Peyer's patch (tissue), 4 donors: Measurements from ENCODE around the gene GABBR2.

ENCODE experiments used
- POLR2A ChIP-seq, 2 donors: fragments of 450-650 bp; IDR thresholded peaks; one replicate each; pipeline ENCODE4 v1.5.1; 2017; ENCODE audit warnings: antibody characterized with exemption in 2 of 2, mild to moderate bottlenecking in 2 of 2, moderate library complexity in 2 of 2
- TF ChIP-seq, protein P1 (sequence below), 6 experiments: fragments of 450-650 bp in 4 of 6; fragments of 200-600 bp in 2 of 6; sonication (generic) in 1 of 6; IDR thresholded peaks; one replicate each; pipeline ENCODE4 v1.5.1; 2017 to 2019; ENCODE audit warnings: antibody characterized with exemption in 6 of 6, mild to moderate bottlenecking in 3 of 6, moderate library complexity in 1 of 6

DNA sequence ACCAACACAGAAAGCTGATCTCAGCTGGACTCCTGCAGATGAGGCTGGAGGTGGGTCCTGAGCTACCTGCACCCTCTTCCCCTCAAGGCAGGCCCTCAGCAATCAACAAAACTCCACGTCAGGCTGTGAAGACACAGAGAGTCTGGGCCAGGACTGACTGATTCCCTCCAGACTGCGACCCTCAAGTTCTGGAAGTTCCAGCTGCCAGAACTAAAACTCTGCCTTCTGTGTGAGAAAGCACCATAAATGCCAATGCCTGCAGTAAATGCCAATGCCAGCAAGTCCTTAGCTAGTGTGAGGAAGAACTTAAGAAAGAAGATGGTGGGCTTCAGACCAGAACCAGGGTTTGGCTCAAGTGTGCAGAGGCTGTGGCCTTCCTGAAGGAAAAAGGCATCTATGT lies 42.5 kb upstream of the GABBR2 start:
- no peak for TF ChIP-seq POLR2A (IDR thresholded peaks at IDR 0.05)
- TF ChIP-seq, protein P1, sequence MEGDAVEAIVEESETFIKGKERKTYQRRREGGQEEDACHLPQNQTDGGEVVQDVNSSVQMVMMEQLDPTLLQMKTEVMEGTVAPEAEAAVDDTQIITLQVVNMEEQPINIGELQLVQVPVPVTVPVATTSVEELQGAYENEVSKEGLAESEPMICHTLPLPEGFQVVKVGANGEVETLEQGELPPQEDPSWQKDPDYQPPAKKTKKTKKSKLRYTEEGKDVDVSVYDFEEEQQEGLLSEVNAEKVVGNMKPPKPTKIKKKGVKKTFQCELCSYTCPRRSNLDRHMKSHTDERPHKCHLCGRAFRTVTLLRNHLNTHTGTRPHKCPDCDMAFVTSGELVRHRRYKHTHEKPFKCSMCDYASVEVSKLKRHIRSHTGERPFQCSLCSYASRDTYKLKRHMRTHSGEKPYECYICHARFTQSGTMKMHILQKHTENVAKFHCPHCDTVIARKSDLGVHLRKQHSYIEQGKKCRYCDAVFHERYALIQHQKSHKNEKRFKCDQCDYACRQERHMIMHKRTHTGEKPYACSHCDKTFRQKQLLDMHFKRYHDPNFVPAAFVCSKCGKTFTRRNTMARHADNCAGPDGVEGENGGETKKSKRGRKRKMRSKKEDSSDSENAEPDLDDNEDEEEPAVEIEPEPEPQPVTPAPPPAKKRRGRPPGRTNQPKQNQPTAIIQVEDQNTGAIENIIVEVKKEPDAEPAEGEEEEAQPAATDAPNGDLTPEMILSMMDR (IDR thresholded peaks at IDR 0.05): no peak
